ENCODE data around the gene TMEM121.

Gene TMEM121

DNA sequence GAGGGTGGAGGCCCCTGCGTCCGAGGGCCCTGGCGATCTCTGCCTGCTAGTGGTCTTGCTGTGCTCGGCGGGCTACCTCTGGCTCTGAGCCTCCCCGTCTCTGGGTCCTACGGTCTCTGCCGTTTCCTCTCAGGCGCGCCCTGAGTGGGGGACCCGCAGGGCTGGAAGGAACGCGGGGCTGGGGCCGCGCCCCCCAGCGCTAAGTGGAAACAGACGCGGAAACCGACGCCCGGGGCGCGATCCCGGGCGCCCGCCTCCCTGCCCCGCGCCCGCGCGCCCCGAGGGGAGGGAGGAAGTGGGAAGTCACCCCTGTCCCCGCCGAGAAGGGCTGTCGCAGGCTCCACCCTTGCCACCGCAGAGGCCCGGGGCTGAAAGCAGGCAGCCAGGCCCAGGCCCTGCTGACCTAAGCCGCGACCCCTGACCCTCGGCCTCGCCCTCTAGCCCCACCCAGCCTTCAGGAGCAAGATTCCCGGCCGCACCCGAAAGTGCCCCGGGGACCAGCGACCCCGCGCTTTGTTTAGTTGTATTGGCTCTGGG, 38.9 kb upstream of the TMEM121 start:
- peak; percentile 52 for DNase-seq (ENCODE audit: low read depth)

DNA sequence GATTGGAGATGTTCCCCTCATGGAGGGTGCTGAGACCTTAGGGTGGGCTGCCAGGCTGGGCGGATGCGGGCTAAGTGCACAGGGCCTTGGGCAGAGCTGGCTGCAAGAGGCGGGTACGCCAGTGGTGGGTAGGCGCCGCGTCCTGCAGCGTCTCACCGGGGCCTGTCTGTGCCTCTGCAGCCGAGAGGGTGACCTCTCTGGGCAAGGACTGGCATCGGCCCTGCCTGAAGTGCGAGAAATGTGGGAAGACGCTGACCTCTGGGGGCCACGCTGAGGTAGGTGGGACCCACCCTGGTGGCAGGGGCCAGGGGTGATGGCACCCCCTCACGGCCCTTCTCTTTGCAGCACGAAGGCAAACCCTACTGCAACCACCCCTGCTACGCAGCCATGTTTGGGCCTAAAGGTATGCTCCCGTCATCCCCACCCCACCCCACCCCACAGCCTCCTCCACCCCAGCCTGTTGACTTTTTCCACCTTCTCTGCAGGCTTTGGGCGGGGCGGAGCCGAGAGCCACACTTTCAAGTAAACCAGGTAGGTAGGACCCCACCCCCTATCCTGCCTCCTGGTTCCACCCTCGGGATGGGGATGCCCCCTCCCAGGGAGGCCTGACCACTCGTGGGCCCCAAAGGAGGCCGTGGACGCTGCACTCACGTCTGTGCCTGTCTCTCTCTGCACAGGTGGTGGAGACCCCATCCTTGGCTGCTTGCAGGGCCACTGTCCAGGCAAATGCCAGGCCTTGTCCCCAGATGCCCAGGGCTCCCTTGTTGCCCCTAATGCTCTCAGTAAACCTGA, 38.2 kb upstream of the TMEM121 start:
- no peak for DNase-seq (ENCODE audit: low read depth)

DNA sequence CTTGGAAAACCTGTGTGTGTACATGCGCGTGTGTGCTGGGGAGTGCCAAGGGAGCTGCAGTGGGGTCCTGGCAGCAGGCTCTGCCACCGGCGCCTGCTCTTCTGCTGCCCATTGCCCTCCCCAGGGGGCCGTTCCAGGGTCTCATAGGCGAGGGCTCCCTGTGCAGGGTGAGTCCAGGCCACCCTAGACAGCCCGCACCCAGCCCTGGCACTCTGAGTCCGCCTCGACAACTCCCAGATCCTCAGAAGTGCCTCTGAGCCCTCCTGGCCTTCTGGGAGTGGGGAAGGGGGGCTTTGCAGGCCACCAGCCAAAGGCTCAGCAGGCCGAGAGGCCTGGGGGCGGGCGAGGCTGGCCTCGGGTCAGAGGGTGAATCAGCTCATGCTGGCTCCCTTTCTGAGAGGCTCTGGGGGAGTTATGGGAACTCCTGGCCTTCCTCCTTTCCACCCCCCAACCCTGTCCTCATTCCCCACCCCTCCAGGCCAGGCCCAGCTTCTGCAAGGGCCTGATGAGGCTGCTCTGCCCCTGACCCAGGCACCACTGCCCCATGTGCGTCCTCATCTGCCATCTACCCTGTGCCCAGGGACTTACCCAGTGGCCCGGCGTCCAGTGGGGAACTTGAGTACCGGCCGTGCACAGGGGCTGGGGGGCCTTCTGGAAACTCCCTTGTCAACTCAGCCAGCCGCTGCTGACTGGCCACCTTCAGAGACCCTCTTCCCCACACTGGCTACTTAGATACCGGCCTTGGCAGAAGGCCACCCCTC, 37.4 kb upstream of the TMEM121 start:
- no peak for DNase-seq (ENCODE audit: low read depth)

DNA sequence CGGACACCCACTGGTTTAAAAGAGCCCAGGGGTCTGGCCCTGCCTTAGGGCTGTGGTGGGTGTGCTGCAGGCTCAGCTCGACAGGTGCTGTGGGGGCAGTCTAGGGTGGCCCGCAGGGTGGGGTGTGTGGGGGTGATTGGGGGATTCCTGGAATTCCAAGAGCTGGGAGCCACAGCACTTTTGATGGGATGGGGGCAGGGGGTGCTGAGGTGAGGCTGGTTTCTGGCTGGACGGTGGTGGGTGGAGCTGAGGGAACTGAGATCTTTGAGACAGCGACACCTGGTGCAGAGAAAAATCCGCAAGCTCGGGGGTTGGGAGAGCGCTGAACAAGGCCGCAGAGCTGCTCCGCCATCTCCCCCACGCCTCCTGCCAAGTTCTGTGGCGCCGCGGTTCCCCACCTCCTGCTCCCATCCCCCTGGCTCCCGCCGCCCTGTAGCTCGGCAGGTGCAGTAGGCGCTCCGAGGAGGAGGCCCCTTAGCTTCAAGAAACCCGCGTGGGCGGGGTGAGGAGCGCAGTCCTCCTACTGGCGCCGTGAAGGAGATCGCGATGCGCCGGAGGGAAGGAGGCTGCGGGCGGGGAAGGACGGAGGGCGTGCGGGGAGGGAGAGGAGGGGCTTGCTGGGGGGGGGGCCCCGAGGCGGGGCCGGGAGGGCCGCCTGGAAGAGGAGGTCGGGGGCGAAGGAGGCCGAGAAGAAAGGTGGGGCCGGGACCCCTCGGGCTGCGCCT, 36.7 kb upstream of the TMEM121 start:
- DNase-seq (ENCODE audit: low read depth), result peak; percentile 80

DNA sequence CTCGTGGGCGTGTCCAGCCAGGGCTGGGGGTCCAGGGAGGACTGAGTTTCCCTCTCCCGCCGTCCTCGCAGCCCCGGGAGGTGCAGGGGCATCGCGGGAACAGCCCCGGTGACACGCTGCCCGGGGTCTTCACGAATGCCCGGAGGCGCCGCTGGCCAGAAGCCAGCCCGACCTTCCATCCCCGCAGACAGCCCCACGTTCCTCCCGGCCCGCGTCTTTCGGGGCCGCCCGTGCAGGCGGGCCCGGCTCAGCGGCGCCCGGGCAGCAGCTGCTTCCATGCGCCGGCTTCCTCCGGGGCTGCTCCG, 36.2 kb upstream of the TMEM121 start:
- DNase-seq (ENCODE audit: low read depth), result no peak

DNA sequence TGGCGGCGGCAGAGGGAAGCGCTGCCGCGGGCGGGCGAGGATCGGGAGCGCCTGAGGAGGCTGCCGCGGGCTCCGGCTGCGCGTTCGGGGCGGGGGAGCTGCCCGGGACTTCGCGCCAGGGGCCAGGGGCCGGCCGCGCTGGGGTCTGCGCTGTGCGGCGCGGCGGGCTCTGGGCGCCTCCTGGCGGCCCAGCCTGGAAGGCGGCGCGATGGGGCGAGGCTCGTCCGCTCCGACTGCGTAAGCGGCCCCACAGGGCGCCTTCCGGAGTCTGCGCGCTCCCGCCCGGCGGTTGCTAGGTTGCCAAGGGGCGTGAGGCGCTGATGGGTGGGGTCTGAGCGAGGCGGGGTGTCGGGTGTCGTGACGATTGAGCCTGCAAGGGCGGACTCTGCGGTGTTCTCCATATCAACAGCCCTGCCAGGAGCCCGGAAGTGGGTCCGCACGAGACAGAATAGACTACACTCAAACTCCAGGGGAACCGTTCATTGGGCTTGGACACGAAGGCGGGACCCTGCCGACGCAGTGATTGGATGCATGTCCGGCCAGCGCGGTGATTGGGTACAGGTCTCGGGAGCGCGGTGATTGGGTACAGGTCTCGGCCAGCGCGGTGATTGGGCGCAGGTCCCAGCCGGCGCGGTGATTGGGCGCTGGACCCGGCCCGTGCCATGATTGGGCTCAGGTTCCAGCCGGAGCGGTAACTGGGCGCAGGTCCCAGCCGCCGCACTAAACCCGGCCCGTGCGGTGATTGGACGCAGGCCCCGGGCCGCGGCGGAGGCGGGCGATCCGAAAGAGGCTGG, 35.6 kb upstream of the TMEM121 start, which contains the start of gene TEDC1:
TEDC1 (plus strand) TSS at position 675 of the 794 bp plus-strand sequence. CDS start 130 bp downstream, outside the sequence.
- DNase-seq (ENCODE audit: low read depth), result peak; percentile 99

DNA sequence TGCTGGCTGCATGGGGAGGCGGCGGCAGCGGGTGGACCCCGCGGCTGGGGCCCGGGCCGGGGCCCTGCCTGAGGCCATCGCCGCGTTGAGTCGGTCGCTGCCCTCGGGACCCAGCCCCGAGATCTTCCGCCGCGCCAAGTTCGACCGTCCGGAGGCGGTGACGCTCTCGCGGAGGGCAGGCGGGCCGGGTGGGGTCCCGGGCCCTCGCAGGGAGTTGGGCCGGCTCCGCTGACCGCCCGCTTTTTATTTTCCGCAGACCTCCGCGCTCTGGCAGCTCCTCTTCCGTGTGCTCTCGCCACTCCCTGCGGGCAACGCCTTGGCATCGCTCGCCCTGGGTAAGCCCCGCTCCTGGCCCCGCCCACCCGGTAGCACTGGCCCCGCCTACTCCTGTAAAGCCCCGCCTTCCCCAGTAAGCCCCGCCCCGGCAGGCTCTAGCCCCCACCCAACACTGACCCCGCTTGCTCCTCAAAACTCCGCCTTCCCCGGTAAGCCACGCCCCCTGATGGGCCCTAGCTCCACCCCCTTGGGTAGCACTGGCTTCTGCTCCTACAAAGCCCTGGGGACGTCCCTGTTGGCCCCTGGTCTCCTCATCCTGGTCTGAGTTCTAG, 34.9 kb upstream of the TMEM121 start:
- peak; percentile 90 for DNase-seq (ENCODE audit: low read depth)

DNA sequence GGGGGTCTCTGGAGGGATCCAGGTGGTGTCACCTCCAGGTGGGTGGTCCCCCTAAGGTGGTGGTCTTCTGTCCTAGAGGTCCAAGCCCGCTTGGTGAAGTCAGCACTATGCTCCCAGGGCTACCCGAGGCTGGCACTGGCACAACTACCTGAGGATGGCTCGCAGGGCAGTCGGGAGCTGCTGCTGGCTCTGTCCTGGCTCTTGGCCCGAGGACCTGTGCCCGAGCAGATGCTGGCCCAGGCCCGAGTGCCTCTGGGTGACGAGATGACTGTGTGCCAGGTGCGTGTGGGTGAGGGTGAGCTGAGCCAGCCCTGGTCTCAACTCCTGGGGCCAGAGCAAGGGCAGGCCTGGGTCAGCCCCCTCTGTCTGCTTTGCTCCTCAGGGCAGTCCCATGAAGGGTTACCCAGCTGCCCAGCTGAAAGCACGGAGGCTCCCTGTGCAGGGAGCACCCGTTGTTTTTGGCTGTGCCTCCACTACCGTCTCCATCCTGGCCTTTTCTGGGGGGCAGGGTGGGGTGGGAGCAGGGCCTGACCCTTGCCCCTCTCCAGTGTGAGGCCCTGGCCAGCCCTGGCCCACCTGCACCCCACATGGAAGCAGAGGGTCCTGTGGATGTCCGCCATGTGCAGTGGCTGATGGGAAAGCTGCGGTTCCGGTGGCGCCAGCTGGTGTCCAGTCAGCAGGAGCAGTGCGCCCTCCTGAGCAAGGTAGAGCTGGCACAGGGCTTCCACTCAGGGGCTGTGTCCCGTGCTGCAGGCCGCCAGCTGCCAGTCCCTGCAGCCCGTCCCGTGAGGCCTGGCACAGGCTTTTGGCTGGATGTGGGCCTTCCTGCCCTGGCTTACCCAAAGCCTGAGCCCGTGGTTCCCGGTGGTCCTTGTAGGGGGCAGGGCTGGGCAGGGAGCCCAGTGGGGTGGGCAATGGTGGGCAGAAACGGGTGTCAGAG, 34.1 kb upstream of the TMEM121 start:
- DNase-seq (ENCODE audit: low read depth), result no peak

DNA sequence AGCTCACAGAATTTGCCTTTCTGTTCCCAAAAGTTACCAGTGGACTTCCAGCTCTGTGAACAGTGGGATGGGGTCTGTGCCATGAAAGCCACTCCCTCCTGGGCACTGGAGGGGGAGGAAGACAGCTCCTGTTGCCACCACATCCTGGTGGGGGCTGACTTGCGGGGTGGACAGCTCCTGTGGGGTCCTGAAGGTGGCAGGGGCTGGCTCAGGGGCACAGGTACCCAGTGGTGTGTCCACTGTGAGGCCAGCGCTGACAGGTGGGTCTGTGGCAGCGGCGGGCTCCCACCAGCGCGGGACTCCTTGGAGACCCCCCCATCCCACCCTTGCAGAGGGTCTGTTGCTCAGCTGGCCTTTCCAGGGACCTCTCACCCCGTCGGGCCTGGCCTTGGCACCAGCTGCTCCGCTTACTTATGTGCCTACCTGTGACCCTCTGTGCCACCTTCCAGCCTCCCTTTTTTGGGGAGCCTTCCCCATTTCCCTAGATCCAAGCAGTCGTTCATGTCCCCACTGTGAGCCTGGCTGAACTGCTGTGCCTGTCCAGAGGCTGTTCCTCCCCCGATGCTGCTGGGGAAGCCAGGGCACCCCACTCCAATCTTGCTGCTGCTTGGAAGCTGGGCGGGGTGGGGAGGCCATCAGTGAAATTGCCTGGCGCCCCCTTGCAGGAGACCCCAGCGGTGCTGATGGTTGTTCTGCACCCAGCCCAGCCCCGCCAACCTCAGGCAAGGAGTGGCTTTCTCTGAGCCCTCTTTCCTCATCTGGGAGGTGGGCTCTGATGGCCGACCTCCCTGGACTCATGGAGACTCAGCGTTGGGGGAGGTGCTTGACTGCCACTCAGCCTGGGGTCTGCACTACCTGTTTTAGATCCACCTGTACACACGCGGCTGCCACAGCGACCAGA, 33.2 kb upstream of the TMEM121 start:
- DNase-seq (ENCODE audit: low read depth), result no peak

DNA sequence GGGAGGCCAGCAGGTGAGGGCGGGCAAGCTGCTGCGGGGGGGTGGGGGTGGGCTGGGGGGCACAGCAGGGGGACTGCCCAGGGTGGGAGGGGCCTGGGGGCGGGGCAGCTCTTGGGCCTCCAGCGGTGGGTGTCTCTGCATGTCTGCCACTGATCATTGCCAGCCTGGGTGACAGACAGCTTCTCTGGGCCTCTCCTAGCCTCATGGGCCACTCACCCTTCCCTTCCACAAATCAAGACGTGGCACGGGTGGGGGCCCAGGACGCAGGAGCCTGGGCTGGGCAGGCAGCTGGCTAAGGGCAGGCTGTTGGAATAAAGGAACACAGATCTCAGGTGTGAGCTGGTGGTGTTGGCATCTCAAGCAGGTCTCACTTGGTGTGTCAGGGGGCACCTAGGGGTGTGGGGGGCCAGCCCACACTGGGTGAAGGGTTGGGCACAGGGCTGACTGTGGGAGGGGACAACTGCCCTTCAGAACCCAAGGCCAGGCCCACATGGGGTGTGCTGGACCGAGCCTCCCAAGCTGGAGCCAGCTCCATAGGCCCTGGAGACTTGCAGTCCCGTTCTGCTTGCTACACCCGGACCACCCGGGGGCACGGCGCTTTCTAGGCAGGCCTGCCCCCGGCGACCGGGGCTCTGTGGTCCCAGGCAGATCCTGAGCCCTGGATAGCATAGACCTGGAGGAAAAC, 32.3 kb upstream of the TMEM121 start:
- no peak for DNase-seq (ENCODE audit: low read depth)

DNA sequence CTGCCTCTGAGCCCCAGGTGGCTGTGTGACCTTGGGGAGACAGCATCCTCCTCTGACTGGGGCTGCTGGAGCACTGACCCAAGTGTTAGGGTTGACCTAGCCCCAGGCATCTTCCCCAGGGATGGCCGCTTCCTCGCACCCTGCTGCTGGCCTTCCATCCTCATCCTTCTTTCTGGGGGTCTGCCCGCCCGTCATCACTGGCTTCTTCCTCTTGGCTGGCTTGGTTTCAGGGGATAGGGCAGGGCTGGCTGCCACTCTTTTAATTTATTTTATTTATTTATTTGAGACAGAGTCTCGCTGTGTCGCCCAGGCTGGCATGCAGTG, 31.8 kb upstream of the TMEM121 start:
- no peak for DNase-seq (ENCODE audit: low read depth)

DNA sequence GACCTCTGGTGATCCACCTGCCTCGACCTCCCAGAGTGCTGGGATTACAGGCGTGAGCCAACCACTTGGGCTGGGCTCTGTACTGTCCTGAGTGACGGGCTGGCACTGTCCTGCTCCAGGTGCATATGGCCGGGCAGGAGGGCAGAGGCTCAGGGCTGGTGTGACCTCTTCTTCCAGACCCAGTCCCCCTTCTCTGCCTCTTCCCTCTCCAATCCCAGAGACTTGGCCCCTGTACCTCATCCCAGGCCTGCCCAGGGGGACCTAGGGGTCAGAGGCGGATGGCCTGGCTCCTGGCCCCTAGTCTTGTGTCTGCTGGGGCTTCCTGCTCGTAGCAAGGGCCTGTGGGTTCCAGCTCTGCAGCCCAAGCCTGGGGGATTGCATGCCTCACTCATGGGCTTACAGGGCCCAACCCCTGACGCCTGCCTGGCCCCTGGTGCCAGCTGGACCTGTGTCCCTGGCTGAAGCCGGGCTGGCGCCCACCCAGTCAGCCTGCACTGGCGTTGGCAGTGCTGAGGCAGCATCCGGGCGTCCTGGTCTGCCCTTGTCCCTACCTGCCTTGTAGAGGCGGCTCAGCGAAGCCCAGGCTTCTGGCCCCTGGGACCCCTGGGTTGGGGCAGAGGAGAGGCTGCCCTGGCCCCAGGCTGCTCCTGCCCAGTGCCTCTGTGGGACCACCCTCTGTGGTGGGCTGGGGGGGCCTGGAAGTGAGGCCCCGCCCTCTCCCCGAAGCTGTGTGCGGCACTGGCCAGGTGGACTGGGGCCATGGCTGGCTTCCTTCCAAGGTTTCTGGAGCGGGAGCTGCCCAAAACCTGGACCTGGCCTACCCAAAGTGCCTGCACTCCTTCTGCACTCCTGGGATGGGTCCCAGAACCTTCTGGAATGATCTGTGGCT, 31.0 kb upstream of the TMEM121 start:
- no peak for DNase-seq (ENCODE audit: low read depth)

DNA sequence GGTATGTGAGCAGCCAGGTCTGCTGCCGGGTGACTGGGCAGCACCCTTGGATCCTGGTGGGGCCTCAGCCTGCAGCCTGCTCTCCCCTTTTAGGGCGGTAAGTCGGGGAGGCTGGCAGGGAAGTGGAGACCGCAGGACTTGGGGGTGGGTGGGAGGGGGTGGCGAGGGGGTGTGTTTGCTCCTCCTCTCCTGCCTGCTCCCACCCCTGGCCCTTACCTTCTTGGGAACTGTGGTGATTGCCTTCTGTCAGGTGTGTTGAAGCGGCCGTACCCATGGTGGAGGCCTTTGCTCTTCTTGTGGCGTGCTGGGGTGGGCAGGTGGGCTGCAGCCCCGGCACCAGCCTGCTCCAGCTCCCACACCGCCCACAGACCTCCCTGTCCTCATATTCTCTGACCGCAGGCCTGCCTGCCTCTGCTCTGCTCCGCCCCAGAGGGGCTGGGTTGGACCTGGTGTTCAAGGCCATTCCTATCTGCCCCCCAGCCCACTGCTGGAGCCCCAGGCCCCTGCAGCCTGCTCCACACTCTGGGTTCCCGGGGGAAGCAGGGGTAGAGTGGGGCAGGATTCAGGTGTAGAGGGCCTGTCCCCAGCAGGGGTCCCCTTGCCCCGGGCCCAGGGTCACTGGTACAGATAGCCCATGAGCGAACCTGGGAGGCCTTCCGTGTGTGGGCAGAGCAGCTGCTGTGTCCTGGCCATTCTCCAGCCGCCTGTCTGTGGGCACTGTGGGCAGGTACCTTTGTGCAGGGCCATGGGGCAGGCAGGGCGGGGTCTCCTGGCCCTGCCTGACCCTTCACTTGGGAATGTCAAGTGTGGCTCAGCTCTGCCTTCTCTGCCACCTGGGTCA, 30.2 kb upstream of the TMEM121 start:
- DNase-seq (ENCODE audit: low read depth), result no peak

DNA sequence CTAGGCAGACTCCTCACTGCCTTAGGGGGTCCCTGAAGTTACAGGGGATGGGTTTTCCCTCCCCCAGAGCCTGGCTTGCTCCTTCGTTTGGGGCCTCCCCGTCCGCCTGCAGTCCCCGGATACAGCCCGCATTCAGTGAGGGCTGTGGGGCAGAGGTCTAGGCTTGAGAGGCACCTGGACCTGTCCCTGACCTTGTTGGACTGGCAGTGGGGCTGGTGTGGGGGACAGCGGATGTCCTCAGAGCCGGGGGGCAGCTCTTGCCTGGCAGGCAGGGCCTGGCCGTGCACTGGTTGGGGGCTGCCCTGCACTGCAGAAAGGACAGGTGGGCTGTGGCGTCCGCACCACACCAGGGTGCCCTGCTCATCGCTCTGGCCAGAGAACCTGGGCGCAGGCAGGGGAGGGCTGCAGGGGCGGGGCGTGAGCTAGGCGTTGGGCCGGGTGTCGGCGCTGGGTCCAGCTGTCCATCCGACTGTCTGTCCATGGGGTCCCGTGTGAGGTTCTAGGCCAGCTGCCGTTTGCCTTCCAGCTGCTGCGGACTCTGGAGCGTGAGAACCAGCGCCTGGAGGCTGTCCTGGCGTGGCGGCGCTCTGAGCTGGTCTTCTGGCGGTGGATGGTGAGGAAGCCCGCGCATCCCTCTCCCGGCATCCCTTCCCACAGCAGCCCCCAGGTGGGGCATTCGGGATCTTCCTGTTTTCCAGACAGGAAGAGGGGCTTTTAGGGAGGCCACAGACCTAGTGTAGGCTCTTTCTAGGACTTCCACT, 29.4 kb upstream of the TMEM121 start:
- DNase-seq (ENCODE audit: low read depth), result no peak

DNA sequence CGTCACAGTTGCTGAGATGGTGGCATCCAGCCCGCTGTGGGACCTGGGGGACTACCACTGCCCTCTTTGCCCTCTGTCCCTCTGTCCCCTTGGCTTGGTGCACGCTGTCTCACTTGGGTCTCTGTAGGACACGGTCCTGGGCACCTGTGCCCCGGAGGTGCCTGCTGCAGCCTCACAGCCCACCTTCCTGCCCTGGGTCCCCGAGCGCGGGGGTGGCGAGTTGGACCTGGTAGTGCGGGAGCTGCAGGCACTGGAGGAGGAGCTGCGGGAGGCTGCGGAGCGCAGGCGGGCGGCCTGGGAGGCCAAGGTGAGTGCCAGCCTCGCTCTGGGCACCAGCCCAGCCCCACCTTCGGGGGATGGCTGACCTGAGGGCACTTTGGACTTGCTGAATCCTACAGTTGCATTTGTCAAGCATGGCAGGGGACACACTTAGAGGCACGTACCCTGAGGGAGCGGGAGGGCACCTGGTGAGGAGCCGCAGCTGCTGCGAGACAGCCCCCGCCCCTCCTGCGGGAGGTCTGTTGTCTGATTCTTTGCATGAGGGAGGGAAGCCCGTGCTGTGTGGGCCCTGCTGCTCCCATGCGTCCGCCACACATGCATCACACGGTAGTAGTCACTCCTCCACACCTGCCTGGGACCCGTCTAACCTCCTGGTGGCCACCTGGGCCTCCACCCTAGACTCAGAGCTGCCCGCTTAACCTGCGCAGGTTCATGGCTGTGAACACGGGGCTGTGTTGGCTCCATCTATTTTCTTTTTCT, 28.5 kb upstream of the TMEM121 start:
- DNase-seq (ENCODE audit: low read depth), result no peak
